H1 (cell line): ENCODE measurements around the gene BLOC1S1.

Experiments used
- GABPA ChIP-seq: IDR thresholded peaks from 2 replicates; pipeline ENCODE4 v1.6.1; 2011; ENCODE audit warnings: mild to moderate bottlenecking, low read length, moderate library complexity, borderline replicate concordance; ENCODE audit not compliant: insufficient read depth
- JUND ChIP-seq: IDR thresholded peaks from 2 replicates; pipeline ENCODE4 v1.6.1; 2011; ENCODE audit warnings: mild to moderate bottlenecking, improper control_type of control experiment, low read length
- KDM1A ChIP-seq: fragments of 200-600, 300-600 bp; sonication (generic); IDR thresholded peaks from 2 replicates; pipeline ENCODE4 v1.7.1; 2016; ENCODE audit warnings: mild to moderate bottlenecking, low read length, borderline replicate concordance
- MAFK ChIP-seq: IDR thresholded peaks from 2 replicates; pipeline ENCODE4 v1.6.1; 2012; ENCODE audit warnings: low read depth, mild to moderate bottlenecking, improper control_type of control experiment, low read length
- PHF8 ChIP-seq: fragments of 200-600 bp; sonication (generic); conservative IDR thresholded peaks from 2 replicates; pipeline ENCODE4 v1.7.1; 2012; ENCODE audit warnings: low read depth, mild to moderate bottlenecking, inconsistent platforms, low read length, moderate library complexity
- POLR2A ChIP-seq, 2 experiments: IDR thresholded peaks; 1 replicate in 1 of 2; 2 replicates in 1 of 2; pipeline ENCODE4 v1.6.1; 2011; ENCODE audit warnings: low read depth in 2 of 2, low read length in 2 of 2, mild to moderate bottlenecking in 2 of 2; ENCODE audit errors: control extremely low read depth in 1 of 2
- POLR2AphosphoS5 ChIP-seq: IDR thresholded peaks from 2 replicates; pipeline ENCODE4 v1.6.1; 2011; ENCODE audit warnings: low read depth, low read length
- RAD21 ChIP-seq, 2 experiments: IDR thresholded peaks in 1 of 2; conservative IDR thresholded peaks in 1 of 2; 2 replicates each; pipeline ENCODE4 v1.6.1; 2011; ENCODE audit warnings: low read depth in 2 of 2, low read length in 2 of 2, improper control_type of control experiment in 1 of 2, inconsistent platforms in 1 of 2, mild to moderate bottlenecking in 1 of 2, moderate library complexity in 1 of 2
- RFX5 ChIP-seq: IDR thresholded peaks from 2 replicates; pipeline ENCODE4 v1.6.1; 2011; ENCODE audit warnings: low read depth, low read length, improper control_type of control experiment, borderline replicate concordance
- SIX5 ChIP-seq: IDR thresholded peaks from 2 replicates; pipeline ENCODE4 v1.6.1; 2011; ENCODE audit warnings: mild to moderate bottlenecking, low read depth, low read length
- SRF ChIP-seq: IDR thresholded peaks from 2 replicates; pipeline ENCODE4 v1.6.1; 2011; ENCODE audit warnings: mild to moderate bottlenecking, low read depth, low read length, moderate library complexity
- TAF7 ChIP-seq: optimal IDR thresholded peaks from 2 replicates; pipeline ENCODE3; 2011; ENCODE audit warnings: low read depth, mild to moderate bottlenecking, inconsistent platforms, low read length, moderate library complexity, borderline replicate concordance
- TF ChIP-seq, protein P1 (sequence below), 3 experiments: IDR thresholded peaks; 1 replicate in 2 of 3; 2 replicates in 1 of 3; pipeline versions ENCODE4 v1.5.1 to v1.6.1; 2011; ENCODE audit warnings: low read length in 3 of 3, mild to moderate bottlenecking in 3 of 3, inconsistent platforms in 2 of 3, low read depth in 1 of 3, moderate library complexity in 1 of 3; ENCODE audit not compliant: insufficient read depth in 1 of 3; ENCODE audit errors: control extremely low read depth in 1 of 3

DNA sequence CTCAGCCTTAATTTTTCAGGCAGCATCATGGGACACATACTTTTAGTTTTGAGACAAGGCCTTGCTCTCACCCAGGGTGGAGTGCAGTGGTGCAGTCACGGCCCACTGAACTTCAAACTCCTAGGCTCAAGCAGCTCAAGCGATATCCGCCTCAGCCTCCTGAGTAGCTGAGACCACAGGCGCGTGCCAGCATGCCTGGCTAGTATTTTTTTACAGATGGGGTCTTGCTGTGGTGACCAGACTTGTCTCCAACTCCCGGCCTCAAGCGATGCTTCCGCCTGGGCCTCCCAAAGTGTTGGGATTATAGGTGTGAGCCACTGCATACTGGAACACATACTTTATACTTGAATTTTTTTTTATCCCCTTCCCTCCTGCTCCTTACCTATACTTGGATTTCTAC is 7.1 kb downstream of the BLOC1S1 start:
- TF ChIP-seq PHF8, result no peak
- TF ChIP-seq, protein P1, sequence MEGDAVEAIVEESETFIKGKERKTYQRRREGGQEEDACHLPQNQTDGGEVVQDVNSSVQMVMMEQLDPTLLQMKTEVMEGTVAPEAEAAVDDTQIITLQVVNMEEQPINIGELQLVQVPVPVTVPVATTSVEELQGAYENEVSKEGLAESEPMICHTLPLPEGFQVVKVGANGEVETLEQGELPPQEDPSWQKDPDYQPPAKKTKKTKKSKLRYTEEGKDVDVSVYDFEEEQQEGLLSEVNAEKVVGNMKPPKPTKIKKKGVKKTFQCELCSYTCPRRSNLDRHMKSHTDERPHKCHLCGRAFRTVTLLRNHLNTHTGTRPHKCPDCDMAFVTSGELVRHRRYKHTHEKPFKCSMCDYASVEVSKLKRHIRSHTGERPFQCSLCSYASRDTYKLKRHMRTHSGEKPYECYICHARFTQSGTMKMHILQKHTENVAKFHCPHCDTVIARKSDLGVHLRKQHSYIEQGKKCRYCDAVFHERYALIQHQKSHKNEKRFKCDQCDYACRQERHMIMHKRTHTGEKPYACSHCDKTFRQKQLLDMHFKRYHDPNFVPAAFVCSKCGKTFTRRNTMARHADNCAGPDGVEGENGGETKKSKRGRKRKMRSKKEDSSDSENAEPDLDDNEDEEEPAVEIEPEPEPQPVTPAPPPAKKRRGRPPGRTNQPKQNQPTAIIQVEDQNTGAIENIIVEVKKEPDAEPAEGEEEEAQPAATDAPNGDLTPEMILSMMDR (IDR thresholded peaks at IDR 0.05; ENCODE audit: control extremely low read depth in 1 of 3, insufficient read depth in 1 of 3, low read depth in 1 of 3, low read length in 3 of 3), result no peak
- TF ChIP-seq RAD21 (IDR thresholded peaks at IDR 0.05 in 1 of 2, conservative IDR thresholded peaks at IDR 0.05 in 1 of 2; ENCODE audit: low read depth in 2 of 2, low read length in 2 of 2), result no peak
- TF ChIP-seq KDM1A, result no peak
- TF ChIP-seq POLR2A (IDR thresholded peaks at IDR 0.05; ENCODE audit: control extremely low read depth in 1 of 2, low read depth in 2 of 2, low read length in 2 of 2), result no peak
- no peak for TF ChIP-seq GABPA
- no peak for TF ChIP-seq POLR2AphosphoS5
- TF ChIP-seq JUND, result no peak
- no peak for TF ChIP-seq SIX5
- no peak for TF ChIP-seq TAF7
- no peak for TF ChIP-seq RFX5
- TF ChIP-seq SRF, result no peak
- no peak for TF ChIP-seq MAFK
